Activated CD8-positive, alpha-beta memory T cell treated with anti-CD3 and anti-CD28 coated beads, Interleukin-2, amount 50 U/mL, for 4 hours (primary cell): Measurements from ENCODE around the gene TCF12.
"Not testable (repeated sequence)": the region's sequence is repeated elsewhere in the genome, so short reads cannot be mapped to it uniquely, and the experiment has no call there.

Experiments used
- DNase-seq: peaks from one replicate; pipeline ENCODE4 v3.0.0-alpha.2; 2020

The TCF12 gene

DNA sequence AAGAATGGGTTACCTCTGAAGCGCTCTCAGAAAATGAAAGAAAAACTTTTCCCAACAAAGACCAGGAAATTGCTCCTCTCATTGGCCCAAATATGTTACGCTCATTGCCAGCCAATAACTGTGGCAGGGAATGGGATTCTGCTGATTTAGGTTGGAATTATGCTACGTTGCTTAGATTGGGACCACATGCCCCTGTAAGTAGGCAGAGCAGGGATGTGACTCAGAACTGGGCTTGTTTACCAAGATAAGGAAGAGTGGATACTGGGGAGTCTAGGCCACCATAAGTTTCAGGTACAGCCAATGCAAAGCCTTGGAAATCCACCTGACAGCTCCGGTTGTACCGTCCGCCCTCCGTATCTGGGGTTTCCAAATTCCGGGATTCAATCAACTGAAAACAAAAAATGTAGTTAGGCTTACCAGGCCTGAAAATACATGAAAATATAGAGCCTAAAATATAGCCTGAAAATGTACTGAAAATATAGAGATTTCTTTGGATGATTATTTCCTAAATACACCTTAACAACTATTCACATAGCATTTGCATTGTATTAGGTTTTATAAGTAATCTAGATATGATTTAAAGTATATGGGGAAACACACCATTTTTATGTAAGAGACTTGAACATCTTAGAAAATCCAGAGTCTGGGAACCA is 1.5 kb upstream of the TCF12 start:
- no peak for DNase-seq

DNA sequence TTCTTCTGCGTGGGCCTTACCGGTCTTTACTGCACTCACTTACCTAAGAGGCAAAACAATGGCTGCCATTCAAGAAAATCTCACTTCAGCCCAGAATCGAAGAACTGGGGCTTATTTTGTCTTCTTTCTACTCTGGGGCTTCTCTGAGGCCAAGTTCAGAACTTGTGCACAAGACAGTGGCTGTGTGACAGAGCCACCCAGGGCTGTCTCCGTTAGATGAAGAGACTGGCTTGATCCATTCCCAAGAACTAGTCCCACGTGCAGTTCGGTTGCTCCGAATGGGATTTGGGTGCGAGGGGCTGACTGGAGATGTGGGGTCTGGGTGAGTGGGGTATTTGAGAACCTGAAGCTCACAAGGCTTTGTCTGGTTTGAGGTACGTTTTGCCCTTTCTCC is 795 bp upstream of the TCF12 start:
- DNase-seq: no peak

GRCh38 chr15:56919031-56919608 is 676 bp downstream of the TCF12 start:
- DNase-seq: peak; percentile 62

DNA sequence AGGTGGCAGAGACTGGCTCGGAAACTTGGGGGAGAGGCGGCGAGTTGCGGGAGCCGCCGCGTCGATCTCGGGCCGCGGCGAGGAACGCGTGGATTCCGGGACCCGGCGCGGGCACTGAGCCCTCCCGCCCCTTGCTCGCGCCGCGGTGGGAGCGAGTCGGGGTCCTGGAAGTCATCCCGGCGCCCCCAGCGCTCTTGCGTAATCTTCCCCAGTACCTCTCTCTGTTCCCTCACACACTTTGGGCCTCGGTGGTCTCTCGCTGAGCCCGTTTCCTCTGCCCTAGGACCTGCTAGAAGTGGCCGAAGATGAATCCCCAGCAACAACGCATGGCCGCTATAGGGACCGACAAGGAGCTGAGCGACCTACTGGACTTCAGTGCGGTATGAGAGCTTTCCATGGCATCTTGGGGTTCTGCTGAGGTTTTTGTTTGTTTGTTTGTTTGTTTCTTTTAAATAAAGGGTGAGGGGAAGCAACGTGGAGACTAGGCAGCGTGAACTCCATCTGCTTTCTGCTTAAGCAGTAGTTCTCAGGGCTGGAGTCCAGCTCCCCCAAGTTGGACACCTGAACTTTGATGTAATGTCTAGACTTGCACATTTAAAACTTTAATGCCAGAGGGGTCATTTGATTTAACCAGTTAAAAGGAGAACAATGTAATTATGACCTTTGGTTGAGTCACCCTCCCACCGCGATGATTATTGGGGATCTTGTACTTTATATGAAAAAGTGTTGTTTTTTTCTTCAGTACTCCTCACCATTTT is 1.3 kb downstream of the TCF12 start:
- peak; percentile 19 for DNase-seq

DNA sequence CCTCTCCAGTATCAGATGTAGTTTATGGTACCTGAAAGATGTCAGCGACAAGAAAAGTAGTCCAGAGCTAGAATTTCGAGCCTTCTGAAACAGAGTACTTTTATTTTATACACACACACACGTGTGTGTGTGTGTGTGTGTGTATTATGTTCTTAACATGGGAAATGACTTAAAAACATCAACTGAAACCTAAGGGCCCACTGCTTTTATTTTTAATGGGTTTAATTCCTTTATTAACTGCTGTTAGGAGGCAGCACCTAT is 1.9 kb downstream of the TCF12 start:
- DNase-seq: no peak

DNA sequence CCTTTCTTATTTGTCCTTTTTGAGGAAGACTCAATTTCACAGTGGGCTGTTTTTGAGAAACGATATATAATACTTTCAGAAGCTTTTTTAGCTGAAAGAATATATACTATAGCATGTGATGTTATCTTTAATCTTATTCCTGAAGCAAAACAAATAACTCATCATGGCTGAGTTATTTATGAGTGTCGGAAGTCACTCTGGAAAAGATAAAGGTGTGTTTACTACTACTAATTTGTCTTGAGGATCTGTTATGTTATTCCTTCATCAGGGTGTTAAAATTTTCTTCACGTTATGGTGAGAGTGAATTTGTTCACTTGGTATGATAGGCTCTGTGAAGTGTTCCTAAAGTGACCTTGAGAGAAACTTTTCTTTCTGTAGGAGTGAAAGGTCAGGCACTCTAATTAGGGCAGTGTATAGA is 4.7 kb downstream of the TCF12 start:
- DNase-seq: no peak

DNA sequence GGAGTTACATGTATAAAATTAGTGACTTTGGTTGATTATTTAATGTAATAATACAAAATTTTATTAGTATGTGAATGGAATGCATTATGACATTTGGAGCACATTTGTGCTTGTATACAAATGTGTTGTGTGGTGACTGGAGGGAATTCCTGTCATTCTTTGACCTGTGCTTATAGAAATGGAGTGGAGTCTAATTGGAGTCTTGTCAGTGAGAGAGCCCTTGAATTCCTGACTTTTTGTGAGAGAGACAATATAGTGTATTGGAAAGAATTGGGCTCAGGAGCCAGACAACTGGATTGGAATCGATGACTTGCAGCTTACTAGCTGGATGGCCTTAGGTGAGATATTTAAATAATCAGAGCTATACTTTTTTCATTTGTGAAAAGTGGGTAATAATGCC is 9.4 kb downstream of the TCF12 start:
- no peak for DNase-seq

- DNase-seq: no peak
Measured at GRCh38 chr15:56929399-56929798, 11.0 kb downstream of the TCF12 start.

DNA sequence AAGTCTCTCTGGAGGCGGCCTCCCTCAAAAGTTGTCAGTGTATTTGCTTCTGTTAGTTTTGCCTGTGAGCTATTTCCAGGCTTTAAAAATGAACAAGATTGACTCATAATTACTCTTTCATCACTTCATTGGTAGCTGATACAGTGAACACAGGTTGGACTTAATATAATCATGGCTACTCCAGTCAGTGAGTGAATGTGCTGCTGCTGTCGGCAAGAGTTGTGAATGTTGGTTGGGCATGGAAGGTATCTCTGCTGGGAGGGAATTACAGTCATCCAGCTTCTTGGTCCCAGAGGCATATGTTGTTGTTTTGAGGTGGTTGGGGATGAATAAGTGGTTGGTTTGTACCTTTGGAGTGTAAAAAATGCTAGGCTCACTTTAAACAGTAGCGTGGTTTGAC is 11.5 kb downstream of the TCF12 start:
- DNase-seq: no peak

GRCh38 chr15:56930669-56931313 is 12.3 kb downstream of the TCF12 start:
- DNase-seq: no peak

GRCh38 chr15:56931639-56932508 is 13.4 kb downstream of the TCF12 start:
- DNase-seq: no peak

DNA sequence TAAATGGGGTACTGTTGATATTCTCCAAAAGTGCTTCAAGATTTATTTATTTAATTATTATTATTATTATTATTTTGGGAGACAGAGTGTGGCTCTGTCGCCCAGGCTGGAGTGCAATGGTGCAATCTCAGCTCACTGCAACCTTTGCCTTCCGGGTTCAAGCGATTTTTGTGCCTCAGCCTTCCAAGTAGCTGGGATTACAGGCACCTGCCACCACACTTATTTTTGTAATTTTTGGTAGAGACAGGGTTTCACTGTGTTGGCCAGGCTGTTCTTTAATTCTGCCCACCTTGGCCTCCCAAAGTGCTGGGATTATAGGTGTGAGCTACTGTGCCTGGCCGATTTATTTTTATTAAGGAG is 14.0 kb downstream of the TCF12 start:
- not testable (repeated sequence) for DNase-seq

GRCh38 chr15:56933410-56933809 is 15.0 kb downstream of the TCF12 start:
- no peak for DNase-seq

DNA sequence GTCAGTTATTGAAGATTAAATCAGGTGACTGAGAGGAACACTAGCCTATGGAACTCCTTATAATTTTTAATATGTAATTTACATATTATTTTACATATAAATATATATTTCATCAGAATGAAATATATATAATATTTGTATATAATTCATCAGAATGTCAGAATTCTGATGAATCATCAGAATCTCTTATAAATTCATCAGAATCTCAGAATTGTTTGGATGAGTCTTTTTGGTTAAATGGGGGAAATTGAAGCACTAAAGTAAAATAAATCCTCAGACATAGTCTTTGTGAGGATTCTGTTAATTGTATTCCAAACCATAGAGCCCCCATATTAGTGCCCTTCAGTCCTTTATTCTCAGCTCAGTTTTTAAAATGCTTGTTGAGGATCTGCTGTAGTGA is 15.4 kb downstream of the TCF12 start:
- DNase-seq: no peak

DNA sequence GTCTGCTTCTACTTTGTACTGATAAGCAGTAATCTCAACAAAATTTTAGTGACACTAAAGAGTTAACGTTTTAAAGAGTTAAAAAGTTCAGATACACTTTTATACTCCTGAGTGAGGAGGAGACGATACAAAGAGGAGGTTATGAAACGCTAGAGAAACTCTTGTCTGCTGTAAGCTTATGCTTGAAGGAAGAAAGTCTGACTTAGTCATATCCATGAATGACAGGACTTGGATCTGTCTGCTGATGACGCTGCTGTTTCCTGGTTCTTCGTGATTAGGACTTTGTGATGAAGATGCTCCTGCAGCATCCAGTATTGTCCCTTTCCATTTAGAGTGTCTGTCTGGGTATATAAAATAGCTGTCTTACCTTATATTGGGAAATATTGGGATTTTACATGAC is 15.8 kb downstream of the TCF12 start:
- DNase-seq: no peak

- DNase-seq: no peak
Measured at GRCh38 chr15:56936929-56937328, 18.5 kb downstream of the TCF12 start.

DNA sequence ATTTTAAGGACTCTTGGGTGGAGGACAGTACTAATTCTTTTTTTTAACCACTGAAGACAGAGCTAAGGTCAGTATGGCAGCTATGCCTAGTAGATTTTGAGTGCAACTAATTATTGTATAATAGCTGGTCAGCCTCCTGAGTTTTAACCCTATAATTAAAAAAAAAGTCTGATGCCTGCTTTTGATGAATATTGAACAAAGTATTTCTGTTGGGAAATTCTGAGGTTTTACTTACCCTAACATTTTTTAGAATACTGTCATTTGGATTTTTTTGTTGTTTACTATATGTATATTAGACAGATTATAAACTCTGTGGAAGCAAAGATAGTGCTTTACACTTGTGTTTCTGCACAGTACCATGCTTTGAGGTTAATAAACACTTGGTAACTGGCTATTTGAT is 20.8 kb downstream of the TCF12 start:
- DNase-seq: no peak

DNA sequence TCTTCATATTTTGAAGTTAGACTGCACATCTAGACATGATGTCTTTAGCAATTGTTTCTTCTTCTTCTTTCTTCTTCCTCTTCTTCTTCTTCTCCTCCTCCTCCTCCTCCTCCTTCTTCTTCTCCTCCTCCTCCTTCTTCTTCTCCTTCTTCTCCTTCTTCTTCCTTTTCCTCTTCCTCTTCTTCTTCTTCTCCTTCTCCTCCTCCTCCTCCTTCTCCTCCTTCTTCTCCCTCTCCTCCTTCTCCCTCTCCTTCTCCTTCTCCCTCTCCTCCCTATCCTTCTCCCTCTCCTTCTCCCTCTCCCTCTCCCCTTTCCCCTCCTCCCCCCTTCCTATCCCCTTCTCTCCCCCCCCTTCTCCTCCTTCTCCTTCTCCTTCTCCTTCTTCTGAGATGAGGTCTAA is 21.9 kb downstream of the TCF12 start:
- DNase-seq: no peak

DNA sequence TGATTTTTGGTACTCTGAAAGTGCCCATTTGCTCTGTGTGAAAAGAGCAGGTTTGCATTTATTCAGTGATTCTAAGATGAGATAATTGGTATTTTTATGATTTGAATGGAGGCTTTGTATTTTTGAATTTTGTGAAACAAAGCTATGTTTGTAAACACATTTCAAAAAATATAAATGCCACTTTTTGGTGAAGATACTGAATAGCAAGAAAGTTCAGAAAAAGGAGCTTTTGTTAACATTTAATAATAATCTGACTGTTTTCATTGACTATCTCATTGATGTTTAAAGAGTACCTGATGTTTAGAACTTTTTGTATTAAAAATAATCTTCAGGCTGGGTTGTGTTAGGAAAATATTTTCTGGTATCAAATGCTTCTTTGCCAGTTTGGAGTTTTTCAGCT is 23.7 kb downstream of the TCF12 start:
- no peak for DNase-seq

DNA sequence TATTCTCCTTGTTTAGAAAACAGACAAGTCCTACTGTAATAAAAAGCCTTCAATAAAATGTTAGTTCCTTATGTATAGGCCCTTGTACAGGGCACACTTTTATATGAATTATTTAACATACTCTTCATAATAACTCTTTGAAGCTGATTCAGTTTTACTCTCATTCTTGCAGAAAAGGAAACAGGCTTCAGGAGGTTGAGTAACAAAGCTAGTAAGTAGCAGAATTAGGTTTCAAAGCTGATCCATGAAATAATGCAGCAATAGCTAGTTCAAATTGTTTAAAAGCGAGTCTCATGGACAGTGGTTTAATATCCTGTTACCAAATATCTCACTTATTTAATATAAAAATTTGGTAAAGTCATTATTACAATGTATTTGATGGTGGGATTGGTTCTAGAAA is 25.0 kb downstream of the TCF12 start:
- DNase-seq: no peak

GRCh38 chr15:56944485-56944884 is 26.0 kb downstream of the TCF12 start:
- no peak for DNase-seq

- DNase-seq: no peak
Measured at GRCh38 chr15:56946150-56946549, 27.7 kb downstream of the TCF12 start.
